ENCODE data around the gene LRRN1.
"Not testable (repeated sequence)": the region's sequence is repeated elsewhere in the genome, so short reads cannot be mapped to it uniquely, and the experiment has no call there.

LRRN1 gene

GRCh38 chr3:3815206-3815605, 16.0 kb downstream of the LRRN1 start:
- no peak for DNase-seq

GRCh38 chr3:3816034-3816433, 16.8 kb downstream of the LRRN1 start:
- no peak for DNase-seq

DNA sequence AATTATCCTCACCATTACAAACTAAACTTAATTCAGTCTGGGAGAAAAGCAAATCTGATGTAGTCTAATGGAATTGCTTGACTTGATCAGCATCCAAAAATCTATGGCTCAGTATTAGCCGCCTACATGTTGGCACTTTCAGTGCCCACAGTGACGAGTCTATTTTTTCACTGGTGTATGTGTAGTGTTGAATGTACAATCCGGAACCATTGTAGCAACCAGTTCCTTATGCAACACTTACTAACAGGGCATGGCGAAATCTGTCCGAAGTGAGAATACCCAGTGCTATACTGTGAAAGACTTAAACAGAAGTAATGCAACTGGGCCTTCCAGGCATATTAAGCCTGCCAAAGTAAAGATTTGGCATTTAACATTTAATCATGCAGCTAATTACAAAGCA, 18.6 kb downstream of the LRRN1 start:
- DNase-seq, result no peak

GRCh38 chr3:3821777-3822176, 22.5 kb downstream of the LRRN1 start:
- no peak for DNase-seq

GRCh38 chr3:3825035-3825434, 25.8 kb downstream of the LRRN1 start:
- no peak for DNase-seq

DNA sequence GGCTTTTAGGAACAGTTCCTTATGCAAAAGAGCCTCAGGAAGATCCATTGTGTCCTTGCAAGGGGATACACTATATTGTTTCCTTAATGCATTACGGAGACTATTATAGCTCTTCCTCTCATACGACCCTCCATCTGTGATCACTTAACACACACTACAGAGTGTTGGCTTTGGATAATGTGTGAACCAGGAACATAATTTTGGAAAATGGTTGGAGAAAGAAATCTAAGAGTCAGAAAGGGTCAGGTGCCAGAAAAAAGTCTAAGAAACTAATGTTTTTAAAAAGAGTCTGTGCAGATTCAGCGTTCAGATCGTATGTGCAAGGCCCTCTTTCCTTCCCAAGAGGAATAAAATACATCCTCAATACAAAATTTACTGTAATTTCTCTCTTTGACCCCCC, 27.3 kb downstream of the LRRN1 start:
- DNase-seq, result no peak

- no peak for DNase-seq
Measured at GRCh38 chr3:3827111-3827510, 27.9 kb downstream of the LRRN1 start.

- not testable (repeated sequence) for DNase-seq
Measured at GRCh38 chr3:3828417-3828816, 29.2 kb downstream of the LRRN1 start.

- no peak for DNase-seq
Measured at GRCh38 chr3:3836845-3837244, 37.6 kb downstream of the LRRN1 start.

DNA sequence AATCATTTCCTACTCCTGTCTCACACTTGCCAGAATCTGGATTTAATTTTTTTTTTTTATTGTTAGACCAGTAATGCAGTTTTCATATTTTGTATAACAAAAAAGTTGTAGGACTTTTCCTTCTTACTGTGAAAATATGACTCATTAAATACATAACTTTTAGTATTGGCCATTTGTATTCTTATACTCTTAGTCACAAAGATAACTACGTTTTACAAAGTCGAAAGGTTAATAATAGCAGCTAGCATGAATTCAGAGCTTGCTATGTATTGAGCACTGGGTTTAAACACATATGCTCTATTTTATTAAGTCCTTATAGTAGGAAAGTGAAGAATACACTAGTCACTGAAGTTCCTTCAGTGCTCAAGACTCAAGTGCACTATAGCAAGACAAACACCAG, 43.1 kb downstream of the LRRN1 start:
- DNase-seq, result no peak

GRCh38 chr3:3847994-3848922, 49.0 kb downstream of the LRRN1 start:
- no peak for DNase-seq

DNA sequence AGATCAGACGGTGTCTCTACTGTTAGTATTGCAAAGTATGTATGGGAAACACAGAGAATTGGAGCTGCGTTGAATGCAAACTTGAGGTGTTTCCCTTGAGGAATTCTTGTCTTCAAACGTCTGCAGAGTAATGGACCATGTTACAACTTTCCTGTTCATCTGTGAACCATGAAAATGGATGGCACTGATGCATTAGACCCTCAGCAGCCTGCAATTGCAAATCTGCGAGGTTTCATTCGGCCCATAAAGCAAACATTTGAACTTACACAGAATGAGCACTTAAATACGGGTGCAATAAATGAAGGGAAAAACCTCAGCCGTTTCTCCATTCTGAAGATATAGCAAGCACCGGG, 49.7 kb downstream of the LRRN1 start:
- no peak for DNase-seq

- DNase-seq, result no peak
Measured at GRCh38 chr3:3851621-3852323, 52.5 kb downstream of the LRRN1 start.

DNA sequence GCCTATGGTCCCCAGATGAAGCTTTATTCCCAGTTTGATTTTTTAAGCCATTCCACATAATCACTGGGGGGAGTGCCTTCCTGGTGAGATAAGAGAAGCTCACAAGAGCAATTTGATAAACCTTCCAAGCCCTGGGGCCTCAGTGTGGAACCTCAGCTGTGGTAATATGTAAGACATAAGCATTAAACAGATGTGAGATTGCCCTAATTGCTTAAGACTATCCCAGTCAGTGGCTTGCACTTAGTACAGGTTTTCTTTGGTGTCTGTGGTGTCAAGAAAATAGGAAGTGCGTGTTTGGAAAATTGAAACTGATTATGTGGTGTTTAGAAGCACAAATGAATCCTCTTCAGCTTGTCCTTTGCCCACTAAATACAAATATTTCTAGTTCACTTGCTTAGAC, 54.3 kb downstream of the LRRN1 start:
- no peak for DNase-seq

DNA sequence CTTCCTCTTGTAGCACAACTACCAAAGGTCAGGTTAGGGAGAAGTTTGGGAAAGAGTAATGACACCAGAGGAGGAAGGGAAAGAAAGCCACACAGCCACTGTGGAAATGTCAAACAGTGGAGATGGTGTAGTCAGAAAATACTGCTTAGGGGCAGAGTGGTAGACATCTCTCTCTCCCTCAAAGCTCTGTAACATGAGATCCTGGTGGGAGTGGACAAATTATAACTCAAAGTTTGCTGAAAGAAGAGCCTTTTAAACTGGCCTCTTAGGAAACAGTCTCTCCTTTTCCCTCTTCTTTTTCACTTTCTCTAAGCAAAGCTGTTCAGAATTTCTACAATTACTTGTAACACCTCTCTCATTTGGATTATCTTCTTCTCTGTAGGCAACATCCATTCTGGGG, 55.8 kb downstream of the LRRN1 start:
- DNase-seq, result no peak

DNA sequence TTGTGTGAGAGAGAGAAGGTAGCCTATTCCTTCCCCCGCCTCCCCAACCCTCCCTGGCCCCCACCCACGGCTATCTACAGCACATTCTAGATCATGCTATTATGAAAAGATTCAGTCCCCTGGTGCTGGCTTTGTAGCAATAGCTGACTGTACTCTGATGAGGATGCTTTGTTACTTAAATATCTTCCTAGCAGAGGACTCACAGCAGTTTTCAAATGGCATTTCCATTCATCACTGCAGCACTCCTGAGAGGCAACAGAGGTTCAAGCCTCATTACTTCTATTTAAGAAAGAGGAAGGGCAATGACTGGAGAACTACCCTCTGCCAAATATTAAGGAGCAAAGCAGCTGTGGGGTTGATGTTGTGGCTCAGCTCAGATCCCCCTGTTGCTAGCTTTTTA, 61.0 kb downstream of the LRRN1 start:
- no peak for DNase-seq

GRCh38 chr3:3862534-3862933, 63.3 kb downstream of the LRRN1 start:
- no peak for DNase-seq

DNA sequence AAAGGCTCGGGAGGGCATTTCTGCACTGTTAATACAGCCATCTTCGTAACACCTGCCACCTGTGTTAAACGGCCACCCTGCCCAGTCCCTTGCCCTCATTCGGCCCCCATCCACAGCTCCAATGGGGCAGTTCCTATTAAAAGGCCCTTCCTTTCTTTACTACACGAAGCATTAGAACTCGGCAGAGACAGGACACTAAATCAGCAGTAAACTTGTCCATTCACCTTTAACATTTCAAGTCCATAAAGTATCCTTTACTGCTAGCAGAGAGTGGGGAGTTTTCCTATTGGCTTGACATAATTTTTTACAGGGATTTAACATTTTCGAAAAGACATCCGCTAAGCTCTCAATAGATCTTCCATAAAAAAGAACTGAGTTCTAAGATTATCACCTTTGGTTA, 76.3 kb downstream of the LRRN1 start:
- no peak for DNase-seq

DNA sequence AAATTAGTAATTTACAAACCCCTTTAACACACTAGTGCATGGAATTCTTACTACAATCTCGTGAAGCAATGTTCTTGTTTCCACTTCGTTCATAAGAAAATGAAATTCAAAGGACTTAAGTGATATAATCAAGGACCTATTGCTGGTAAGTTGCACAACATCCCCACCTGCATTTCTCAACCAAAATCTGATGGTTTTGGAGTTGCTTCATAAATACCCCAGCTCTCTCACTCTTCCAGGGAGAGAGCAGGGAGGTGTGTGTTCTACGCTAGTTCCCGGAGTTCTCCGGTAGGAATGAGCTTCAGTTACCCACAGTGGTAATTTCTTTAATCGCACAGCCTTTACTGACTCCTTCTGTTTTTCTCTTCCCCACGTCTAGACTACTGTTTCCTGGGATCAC, 81.8 kb downstream of the LRRN1 start:
- DNase-seq, result no peak

DNA sequence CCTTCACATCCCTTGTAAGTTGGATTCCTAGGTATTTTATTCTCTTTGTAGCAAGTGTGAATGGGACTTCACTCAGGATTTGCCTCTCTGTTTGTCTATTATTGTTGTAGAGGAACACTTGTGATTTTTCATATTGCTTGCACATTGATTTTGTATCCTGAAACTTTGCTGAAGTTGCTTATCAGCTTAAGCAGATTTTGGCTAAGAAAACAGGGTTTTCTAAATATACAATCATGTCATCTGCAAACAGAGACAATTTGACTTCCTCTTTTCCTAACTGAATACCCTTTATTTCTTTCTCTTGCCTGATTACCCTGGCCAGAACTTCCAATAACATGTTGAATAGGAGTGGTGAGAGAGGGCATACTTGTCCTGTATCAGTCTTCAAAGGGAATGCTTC, 88.1 kb downstream of the LRRN1 start:
- not testable (repeated sequence) for DNase-seq

- DNase-seq, result no peak
Measured at GRCh38 chr3:3893590-3893989, 94.4 kb downstream of the LRRN1 start.
